Heart right ventricle (tissue), 16 donors: ENCODE data around the gene LITAF. TPM values are rescaled to one million over a fixed set of nuclear protein-coding genes. Genes with fewer than 3 reads are reported as not detected.

Experiments used
- ATAC-seq, 8 donors: fragments of 200-7000 bp; cut with Tn5 transposase; one replicate each; pipeline ENCODE4 v1.9.1; 2020; ENCODE audit warnings: mild to moderate bottlenecking in 8 of 8, moderate library complexity in 8 of 8, moderate number of reproducible peaks in 1 of 8
- DNase-seq, 2 donors: peaks; one replicate each; pipeline ENCODE4 v3.0.0-alpha.2; 2020
- H3K27ac ChIP-seq, 10 donors: fragments of 200-600 bp; sonication (generic) in 2 of 10; one replicate each; pipeline versions ENCODE4 v1.5.0 to v1.8.0; 2020 to 2022; ENCODE audit warnings: mild to moderate bottlenecking in 3 of 10
- H3K27me3 ChIP-seq, 7 donors: fragments of 200-600 bp; one replicate each; pipeline ENCODE4 v1.8.0; 2021 to 2022; ENCODE audit warnings: mild to moderate bottlenecking in 2 of 7
- H3K36me3 ChIP-seq, 9 donors: fragments of 200-600 bp; sonication (generic) in 1 of 9; one replicate each; pipeline versions ENCODE4 v1.5.0 to v1.8.0; 2020 to 2022; ENCODE audit warnings: mild to moderate bottlenecking in 2 of 9
- H3K4me1 ChIP-seq, 9 donors: fragments of 200-600 bp; sonication (generic) in 1 of 9; one replicate each; pipeline versions ENCODE4 v1.5.0 to v1.8.0; 2020 to 2022; ENCODE audit warnings: mild to moderate bottlenecking in 4 of 9
- H3K4me3 ChIP-seq, 10 donors: fragments of 200-600 bp; sonication (generic) in 2 of 10; one replicate each; pipeline versions ENCODE4 v1.5.0 to v1.8.0; 2020 to 2022; ENCODE audit warnings: mild to moderate bottlenecking in 7 of 10, moderate library complexity in 2 of 10
- H3K9me3 ChIP-seq, 11 donors: fragments of 200-600 bp in 10 of 11; sonication (generic) in 2 of 11; one replicate each; pipeline versions ENCODE4 v1.5.0 to v1.8.0; 2013 to 2022; ENCODE audit warnings: mild to moderate bottlenecking in 2 of 11, control low read depth in 1 of 11, moderate library complexity in 1 of 11
- WGBS, 2 donors: extraction: QIAGEN DNeasy Blood & Tissue Kit; methylation state at CpG; one replicate each; pipeline ENCODE4 v1.1.7; 2013; ENCODE audit warnings: inconsistent platforms in 1 of 2; 5-methylcytosine and 5-hydroxymethylcytosine counted together
- intact Hi-C, 10 donors: fragments of 100-400 bp; cut with DNase I; formaldehyde crosslinking; loops; one replicate each; pipeline versions ENCODE4 v1.11.1 to v1.14.2; 2022
- polyA plus RNA-seq, 2 donors: library from polyadenylated mRNA; stranded (reverse); fragments of 200-250 nt; gene quantifications; one replicate each; pipeline ENCODE4 v1.2.3, GENCODE V29; 2013
- total RNA-seq, 10 donors: library from RNA; stranded (reverse); fragmentation: NEBNext Ultra II Directional in 3 of 10; extraction: Animal tissue kit (Norgen Biotek cat#: 25700) in 3 of 10; gene quantifications; one replicate each; pipeline versions ENCODE4 v1.2.1 to v1.2.4, GENCODE V29; 2021 to 2023
- TF ChIP-seq, protein P1 (sequence below), 9 donors: fragments of 200-600 bp; sonication (generic) in 2 of 9; IDR thresholded peaks; one replicate each; pipeline versions ENCODE4 v1.5.0 to v1.8.0; 2021 to 2022; ENCODE audit warnings: antibody characterized with exemption in 9 of 9, mild to moderate bottlenecking in 5 of 9, moderate library complexity in 1 of 9
- donor health status: Arrhythmogenic right ventricular cardiomyopathy.
- donor health status: ischemic (EF 13 %, LVEDD 7.1; RV severe dilation, severe dysfunction).
- donor health status: healthy with polysubstance abuse.
- donor health status: DM: no; HTN: yes; CAD: no.
- donor health status: DM: no; HTN: no; CAD: no.
- donor health status: ischemic (EF 25% LVEDD 6.9; RV normal size, moderate dysfunction).
- donor health status: ischemic (EF 25% LVEDD 5.7; RV mildly dilated, moderate dysfunction).
- donor health status: healthy.
- donor health status: DM: yes; HTN: yes; CAD: no.
- donor health status: Ischemic cardiomyopathy.
- donor health status: ischemic (EF 35%, LVEDD 5.7; RV mildly dilated, moderate dysfunction).
- donor health status: nonischemic (EF 11% LVEDD 7.7; RV severe dilation, severe dysfunction).
- donor health status: DM: yes; HTN: yes; CAD: no.
- donor health status: PGD.
- donor health status: ischemic (EF 29% LVEDD 5.4; RV normal size, mild dysfunction).
- donor health status: nonischemic (EF 23%, LVEDD 6.1; RV moderate dilation, normal function).

LITAF gene
- total and polyA plus RNA-seq, 12 donors: 13.3 to 96.9 (median 38.2) TPM

- TF ChIP-seq, protein P1, sequence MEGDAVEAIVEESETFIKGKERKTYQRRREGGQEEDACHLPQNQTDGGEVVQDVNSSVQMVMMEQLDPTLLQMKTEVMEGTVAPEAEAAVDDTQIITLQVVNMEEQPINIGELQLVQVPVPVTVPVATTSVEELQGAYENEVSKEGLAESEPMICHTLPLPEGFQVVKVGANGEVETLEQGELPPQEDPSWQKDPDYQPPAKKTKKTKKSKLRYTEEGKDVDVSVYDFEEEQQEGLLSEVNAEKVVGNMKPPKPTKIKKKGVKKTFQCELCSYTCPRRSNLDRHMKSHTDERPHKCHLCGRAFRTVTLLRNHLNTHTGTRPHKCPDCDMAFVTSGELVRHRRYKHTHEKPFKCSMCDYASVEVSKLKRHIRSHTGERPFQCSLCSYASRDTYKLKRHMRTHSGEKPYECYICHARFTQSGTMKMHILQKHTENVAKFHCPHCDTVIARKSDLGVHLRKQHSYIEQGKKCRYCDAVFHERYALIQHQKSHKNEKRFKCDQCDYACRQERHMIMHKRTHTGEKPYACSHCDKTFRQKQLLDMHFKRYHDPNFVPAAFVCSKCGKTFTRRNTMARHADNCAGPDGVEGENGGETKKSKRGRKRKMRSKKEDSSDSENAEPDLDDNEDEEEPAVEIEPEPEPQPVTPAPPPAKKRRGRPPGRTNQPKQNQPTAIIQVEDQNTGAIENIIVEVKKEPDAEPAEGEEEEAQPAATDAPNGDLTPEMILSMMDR (IDR thresholded peaks at IDR 0.05): no peak
- WGBS, 2 donors: 66 to 69% methylated on average over 9 of the region's 9 CpGs
- intact Hi-C loops: no loop called here
- Histone ChIP-seq H3K27me3 (no peaks in the 10 kb centered on the region), H3K4me1 (peaks cover 0 to 82% (median 10%) of the 10 kb centered on the region in 9 donors), H3K36me3 (peaks cover 0 to 23% (median 0%) of the 10 kb centered on the region in 9 donors), H3K4me3 (no peak overlapping the region), H3K27ac (no peak overlapping the region), H3K9me3 (no peaks in the 10 kb centered on the region)
- ATAC-seq (peak in 7 of 8 donors; percentile 46 to 76 (median 60)), DNase-seq (no peak)
Measured at GRCh38 chr16:11576427-11577289, 10.1 kb downstream of the LITAF start.

GRCh38 chr16:11575223-11575589 lies 11.5 kb downstream of the LITAF start:
- no peaks in the 10 kb centered on the region for H3K9me3 ChIP-seq
- WGBS, 2 donors: 96 to 97% methylated on average over 7 of the region's 7 CpGs
- no peak for ATAC-seq
- no peaks in the 10 kb centered on the region for H3K27me3 ChIP-seq
- TF ChIP-seq, protein P1 (IDR thresholded peaks at IDR 0.05): no peak
- H3K36me3 ChIP-seq: peaks cover 0 to 28% (median 0%) of the 10 kb centered on the region in 9 donors
- H3K27ac ChIP-seq: no peak overlapping the region
- no peak overlapping the region for H3K4me3 ChIP-seq
- peaks cover 0 to 81% (median 14%) of the 10 kb centered on the region in 9 donors for H3K4me1 ChIP-seq
- intact Hi-C loops: no loop called here
- no peak for DNase-seq

GRCh38 chr16:11572301-11572995 lies 14.3 kb downstream of the LITAF start:
- 63 to 75% methylated on average over 17 of the region's 17 CpGs for WGBS, 2 donors
- TF ChIP-seq, protein P1 (IDR thresholded peaks at IDR 0.05): no peak
- H3K4me3 ChIP-seq: no peak overlapping the region
- ATAC-seq: peak in 1 of 8 donors; percentile 6
- H3K36me3 ChIP-seq: peaks cover 0 to 43% (median 0%) of the 10 kb centered on the region in 9 donors
- no peaks in the 10 kb centered on the region for H3K27me3 ChIP-seq
- H3K9me3 ChIP-seq: no peaks in the 10 kb centered on the region
- H3K27ac ChIP-seq: no peak overlapping the region
- no peak for DNase-seq
- peaks cover 0 to 61% (median 13%) of the 10 kb centered on the region in 9 donors for H3K4me1 ChIP-seq
- intact Hi-C loops: no loop called here

DNA sequence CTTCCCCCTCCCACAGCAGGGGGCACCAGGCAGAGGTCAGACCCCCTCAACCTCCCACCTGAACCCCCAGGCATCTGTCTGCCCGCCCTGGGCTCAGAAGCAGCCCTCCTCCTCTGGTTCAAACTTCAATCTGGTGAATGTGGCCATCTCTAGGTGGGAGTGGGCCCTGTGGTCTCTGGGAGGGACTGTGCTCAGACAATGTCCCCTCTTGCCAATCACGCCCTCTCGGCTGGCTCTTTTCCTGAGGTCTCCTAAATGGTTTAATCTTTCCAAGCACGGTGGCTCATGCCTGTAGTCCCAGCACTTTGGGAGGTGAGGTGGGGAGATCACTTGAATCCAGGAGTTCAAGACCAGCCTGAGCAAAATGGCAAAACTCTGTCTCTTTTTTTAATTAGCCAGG lies 15.2 kb downstream of the LITAF start:
- TF ChIP-seq, protein P1 (IDR thresholded peaks at IDR 0.05): no peak
- H3K27me3 ChIP-seq: no peaks in the 10 kb centered on the region
- intact Hi-C loops: no loop called here
- H3K4me3 ChIP-seq: no peak overlapping the region
- 82 to 89% methylated on average over 4 of the region's 4 CpGs for WGBS, 2 donors
- peaks cover 0 to 52% (median 5%) of the 10 kb centered on the region in 9 donors for H3K4me1 ChIP-seq
- H3K36me3 ChIP-seq: peaks cover 0 to 50% (median 0%) of the 10 kb centered on the region in 9 donors
- DNase-seq (no peak), ATAC-seq (no peak)
- no peaks in the 10 kb centered on the region for H3K9me3 ChIP-seq
- H3K27ac ChIP-seq: no peak overlapping the region
